WTC11 (cell line): Measurements from ENCODE around the gene ANTXR2.
"Not testable (repeated sequence)": the region's sequence is repeated elsewhere in the genome, so short reads cannot be mapped to it uniquely, and the experiment has no call there.

Experiments
- ATF2 ChIP-seq: sonication (generic); formaldehyde crosslinking; IDR thresholded peaks from 2 replicates; pipeline ENCODE4 v1.8.1; 2022; ENCODE audit warnings: low read depth, missing genetic modification reagents, borderline replicate concordance
- CREB1 ChIP-seq: sonication (generic); formaldehyde crosslinking; IDR thresholded peaks from 2 replicates; pipeline ENCODE4 v1.8.0; 2023; ENCODE audit warnings: mild to moderate bottlenecking, missing genetic modification reagents
- CTCF ChIP-seq: fragments of 200-600 bp; IDR thresholded peaks from 2 replicates; pipeline ENCODE4 v1.8.0; 2022; ENCODE audit warnings: antibody characterized with exemption
- ETV6 ChIP-seq: sonication (generic); formaldehyde crosslinking; IDR thresholded peaks from 2 replicates; pipeline ENCODE4 v1.8.1; 2022; ENCODE audit warnings: mild to moderate bottlenecking, missing genetic modification reagents
- FOXP1 ChIP-seq: sonication (generic); formaldehyde crosslinking; IDR thresholded peaks from 2 replicates; pipeline ENCODE4 v1.8.0; 2022; ENCODE audit warnings: missing genetic modification reagents, mild to moderate bottlenecking, moderate library complexity, borderline replicate concordance
- SMAD4 ChIP-seq: sonication (generic); formaldehyde crosslinking; IDR thresholded peaks from 2 replicates; pipeline ENCODE4 v1.8.0; 2022; ENCODE audit warnings: mild to moderate bottlenecking, missing genetic modification reagents
- USF1 ChIP-seq: sonication (generic); formaldehyde crosslinking; IDR thresholded peaks from 2 replicates; pipeline ENCODE4 v1.8.0; 2022; ENCODE audit warnings: mild to moderate bottlenecking, missing genetic modification reagents
- USF2 ChIP-seq: sonication (generic); formaldehyde crosslinking; IDR thresholded peaks from 2 replicates; pipeline ENCODE4 v1.8.1; 2023; ENCODE audit warnings: mild to moderate bottlenecking, missing genetic modification reagents, moderate library complexity
- ZNF416 ChIP-seq: fragments of 250-450 bp; sonication (Bioruptor Pico); IDR thresholded peaks from 2 replicates; pipeline ENCODE4 v1.9.0; 2021; ENCODE audit warnings: mild to moderate bottlenecking, inconsistent platforms

- TF ChIP-seq CTCF; USF2 (CRISPR knock-in tag); ZNF416; USF1 (CRISPR knock-in tag); ATF2 (CRISPR knock-in tag); CREB1 (CRISPR knock-in tag); FOXP1 (CRISPR knock-in tag); SMAD4 (CRISPR knock-in tag); ETV6 (CRISPR knock-in tag): not testable (repeated sequence)
These were observed 48.8 kb upstream of the ANTXR2 start for GRCh38 chr4:80121815-80122214.
